ENCODE results near the gene AK2.
"Not testable (repeated sequence)": the region's sequence is repeated elsewhere in the genome, so short reads cannot be mapped to it uniquely, and the experiment has no call there.

Gene AK2

DNA sequence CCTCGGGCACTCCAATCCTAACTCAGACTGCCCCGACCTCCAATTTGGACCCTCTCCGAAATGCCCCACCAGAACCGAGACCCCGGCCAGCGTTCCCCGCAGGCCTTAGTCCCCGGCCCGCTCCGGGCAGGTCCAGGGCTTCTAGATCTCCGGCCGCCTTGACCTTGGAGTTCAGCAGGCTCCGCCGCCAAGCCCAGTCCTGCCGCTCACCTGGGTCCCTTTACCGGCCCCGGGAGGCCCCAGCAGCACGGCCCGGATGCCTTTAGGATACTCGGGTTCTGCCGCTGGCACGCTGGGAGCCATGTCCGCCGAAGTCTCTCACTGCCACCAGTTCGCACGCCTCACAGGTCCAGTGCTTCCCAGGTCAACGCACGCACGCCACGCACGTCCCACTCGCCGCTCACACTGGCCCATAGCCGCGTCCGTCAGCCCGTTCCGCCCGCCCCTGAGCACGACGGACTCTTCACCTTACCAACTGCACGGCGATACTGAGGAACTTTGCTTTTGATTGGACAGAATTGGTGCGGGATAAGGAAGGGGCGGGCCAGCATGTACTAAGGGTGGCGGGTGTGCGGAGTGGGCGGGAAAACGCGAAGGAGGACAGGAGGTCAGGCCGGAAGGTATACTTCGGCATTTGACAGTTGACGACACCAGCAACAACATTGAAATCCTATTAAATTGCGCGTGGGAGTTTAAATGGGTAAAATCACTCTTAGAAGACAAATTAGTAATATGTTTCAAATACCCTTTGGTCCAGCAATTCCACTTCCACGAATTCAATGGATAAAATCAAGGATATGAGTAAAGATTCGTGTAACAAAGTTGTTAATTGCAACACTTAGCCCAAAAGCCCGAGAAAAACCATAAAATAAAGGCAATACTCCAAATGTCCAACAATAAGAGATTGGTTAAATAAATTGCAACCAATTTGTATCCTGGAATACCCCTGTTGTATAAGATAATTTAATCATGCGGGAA lies at the start of gene AK2:
TSS of gene AK2 (minus strand) at position 358 of the 978 bp plus-strand sequence. CDS start at position 303, 55 bp downstream.
- DNase-seq = peak; percentile 82

GRCh38 chr1:33086384-33086850 lies 49.7 kb upstream of the AK2 start:
- DNase-seq = no peak

GRCh38 chr1:33085332-33085731 lies 48.6 kb upstream of the AK2 start:
- DNase-seq = no peak

DNA sequence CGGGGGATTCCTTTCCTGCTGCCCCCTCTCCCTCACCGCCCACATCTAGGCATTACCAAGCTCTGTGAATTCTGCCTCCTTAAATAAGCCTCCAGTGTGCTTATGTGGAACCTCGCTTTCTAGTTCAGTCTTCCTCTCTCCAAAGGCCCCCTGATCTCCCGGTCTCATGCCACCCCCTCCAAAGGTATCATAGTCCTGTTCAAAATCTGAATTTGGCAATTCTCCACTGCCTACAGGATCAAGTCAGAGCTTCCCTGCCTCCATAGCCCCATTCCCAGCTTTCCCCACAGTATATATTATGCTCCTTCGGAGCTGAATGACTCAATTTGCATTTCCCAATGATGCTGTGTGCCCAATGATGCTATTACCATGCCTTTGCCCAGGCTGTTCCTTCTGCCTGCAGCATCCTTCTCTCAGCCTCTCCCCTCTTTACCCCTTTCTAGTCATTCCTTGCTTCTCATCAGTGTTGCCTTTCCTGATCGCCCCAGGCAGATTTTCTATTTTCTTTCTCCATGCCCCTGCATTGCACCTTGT lies 46.0 kb upstream of the AK2 start:
- no peak for DNase-seq

DNA sequence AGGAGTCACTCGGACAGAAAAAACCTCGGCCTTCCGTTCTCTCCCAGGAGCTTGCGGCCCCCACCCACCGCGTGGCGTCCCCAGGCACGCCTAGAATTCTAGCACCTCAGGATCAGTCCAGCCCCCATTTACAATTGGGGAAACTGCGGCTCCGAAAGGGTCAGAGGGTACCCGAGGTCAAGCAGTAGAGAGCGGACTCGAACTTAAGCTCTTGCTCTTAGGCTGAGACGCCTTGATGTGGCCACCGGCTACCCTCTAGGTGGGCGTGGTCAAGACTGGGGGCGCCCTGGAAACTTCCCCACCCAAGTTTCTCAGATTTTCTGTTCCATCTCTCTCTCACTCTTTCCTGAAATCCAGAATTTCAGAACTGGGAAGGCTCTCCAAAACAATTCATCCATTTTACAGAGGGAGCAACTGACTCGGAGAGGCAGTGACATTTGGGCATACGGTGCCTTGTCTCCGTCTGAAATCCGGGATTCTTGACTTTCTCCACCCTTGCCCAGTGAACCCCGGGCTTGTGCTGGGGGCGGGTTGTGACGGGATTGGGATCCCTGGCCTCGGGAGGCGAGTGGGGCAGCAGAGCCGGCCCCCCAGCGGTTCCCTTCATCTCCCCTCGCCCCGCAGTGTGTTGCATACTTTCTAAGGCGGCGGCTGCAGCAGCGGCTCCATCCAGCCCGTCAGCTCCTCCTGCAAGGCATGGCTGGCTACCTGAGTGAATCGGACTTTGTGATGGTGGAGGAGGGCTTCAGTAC lies 45.0 kb upstream of the AK2 start:
- DNase-seq = no peak

- DNase-seq = peak; percentile 84
Measured at GRCh38 chr1:33080885-33081553, 44.3 kb upstream of the AK2 start, which contains the start of gene AZIN2. Gene AZIN2 (plus strand): TSS chr1:33081153. CDS start chr1:33082250, 1,097 bp downstream.

DNA sequence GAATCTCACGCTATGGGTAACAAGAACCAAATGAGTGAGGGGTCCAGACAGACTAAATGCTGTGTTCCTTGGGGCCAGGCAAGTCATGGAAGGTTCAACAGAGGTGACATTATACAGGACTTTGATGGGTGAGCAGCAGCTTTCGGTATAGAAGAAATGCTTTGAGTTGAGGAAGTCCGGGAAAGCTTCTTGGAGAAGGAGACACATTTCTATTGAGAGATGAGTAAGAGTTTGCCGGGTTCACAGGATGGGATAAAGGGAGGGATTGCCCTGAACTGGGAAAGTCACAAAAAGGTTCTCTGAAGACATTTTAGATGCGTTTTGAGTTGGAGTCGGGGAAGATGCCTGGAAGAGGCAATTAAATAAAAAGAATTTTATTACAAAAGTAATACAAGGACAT lies 43.7 kb upstream of the AK2 start:
- DNase-seq = no peak

DNA sequence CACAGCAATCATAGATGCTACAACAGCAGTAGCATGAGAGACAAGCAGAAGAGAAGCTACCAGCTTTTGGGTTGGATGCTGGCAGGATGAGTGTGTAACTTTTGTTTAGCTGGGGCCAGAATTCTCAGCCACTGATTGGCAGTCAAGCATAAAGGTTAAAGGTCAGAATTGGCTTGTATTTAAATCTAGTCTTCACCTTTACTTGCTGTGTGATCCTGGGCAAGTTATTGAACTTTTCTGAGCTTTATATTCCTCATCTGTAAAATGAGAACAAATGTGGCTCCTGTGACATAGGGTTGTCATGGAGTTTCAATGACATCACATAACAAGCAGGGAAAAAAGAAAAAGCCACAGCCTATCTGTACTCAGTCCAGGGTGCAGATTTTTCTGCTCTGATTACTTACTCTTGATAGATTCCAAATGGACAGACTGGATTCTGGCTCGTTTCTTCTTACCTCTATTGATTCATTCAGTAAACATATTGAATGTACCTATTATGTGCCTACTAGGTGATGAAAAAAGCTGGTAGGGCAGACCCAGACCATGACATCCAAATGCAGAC lies 41.4 kb upstream of the AK2 start:
- no peak for DNase-seq

- DNase-seq = no peak
Measured at GRCh38 chr1:33074193-33074945, 37.7 kb upstream of the AK2 start.

GRCh38 chr1:33072707-33073106 lies 36.0 kb upstream of the AK2 start:
- DNase-seq = no peak

DNA sequence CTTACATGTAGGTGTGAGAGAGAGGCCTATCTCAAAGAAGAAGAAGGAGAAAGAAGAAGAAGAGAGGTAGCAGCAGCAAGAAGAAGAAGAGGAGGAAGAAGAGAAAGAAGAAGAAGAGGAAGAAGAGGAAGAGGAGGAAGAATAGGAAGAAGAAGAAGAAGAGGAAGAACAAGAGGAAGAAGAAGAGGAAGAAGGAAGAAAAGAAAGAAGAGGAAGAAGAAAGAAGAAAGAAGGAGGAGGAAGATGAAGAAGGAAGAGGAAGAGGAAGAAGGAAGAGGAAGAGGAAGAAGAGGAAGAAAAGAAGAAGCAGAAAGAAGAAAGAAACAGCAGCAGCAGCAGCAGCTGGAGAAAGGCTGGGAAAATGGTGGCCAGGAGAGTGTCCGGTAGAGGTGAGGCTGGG lies 33.9 kb upstream of the AK2 start:
- DNase-seq = no peak

GRCh38 chr1:33068108-33068507 lies 31.4 kb upstream of the AK2 start:
- DNase-seq = not testable (repeated sequence)

DNA sequence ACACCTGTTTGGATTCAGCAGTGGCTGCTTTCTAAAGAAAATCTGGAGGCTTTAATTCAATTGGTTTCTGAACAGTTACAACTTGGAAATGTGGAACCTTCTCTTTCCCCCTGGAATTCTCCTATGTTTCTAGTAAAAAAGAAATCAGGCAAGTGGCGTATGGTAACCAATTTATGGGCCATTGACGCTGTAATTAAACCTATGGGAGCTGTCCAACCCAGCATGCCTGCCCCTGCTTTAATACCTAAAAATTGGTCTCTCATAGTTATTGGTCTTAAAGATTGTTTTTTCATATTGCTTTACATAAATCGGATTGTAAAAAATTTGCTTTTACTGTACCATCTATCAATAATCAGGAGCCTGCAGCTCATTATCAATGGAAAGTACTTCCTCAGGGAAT lies 29.8 kb upstream of the AK2 start:
- DNase-seq = not testable (repeated sequence)

GRCh38 chr1:33065301-33065700 lies 28.6 kb upstream of the AK2 start:
- DNase-seq = no peak

- DNase-seq = not testable (repeated sequence)
Measured at GRCh38 chr1:33064284-33064683, 27.6 kb upstream of the AK2 start.

- no peak for DNase-seq
Measured at GRCh38 chr1:33061834-33062233, 25.2 kb upstream of the AK2 start.

- peak; percentile 45 for DNase-seq
Measured at GRCh38 chr1:33060579-33061083, 23.9 kb upstream of the AK2 start.

DNA sequence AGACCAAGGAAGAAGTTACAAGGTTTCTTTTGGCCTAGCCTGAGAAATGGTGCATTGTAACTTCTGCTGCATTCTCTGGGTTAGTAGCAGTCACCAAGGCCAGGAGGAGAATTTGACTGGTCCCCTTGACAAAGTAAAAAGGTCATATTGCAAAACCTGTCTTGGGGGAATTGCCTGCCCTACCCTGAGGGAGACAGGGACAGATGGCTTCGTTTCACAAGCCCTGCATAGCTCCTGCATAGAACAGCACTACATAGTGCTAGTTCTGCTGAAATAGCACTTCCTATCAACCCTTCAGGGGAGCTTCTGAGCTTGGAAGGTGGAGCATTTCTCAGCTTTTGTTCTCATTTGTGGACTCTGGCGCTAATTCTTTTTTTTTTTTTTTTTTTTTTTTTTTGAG lies 20.4 kb upstream of the AK2 start:
- DNase-seq = no peak

GRCh38 chr1:33056426-33056825 lies 19.7 kb upstream of the AK2 start:
- no peak for DNase-seq

DNA sequence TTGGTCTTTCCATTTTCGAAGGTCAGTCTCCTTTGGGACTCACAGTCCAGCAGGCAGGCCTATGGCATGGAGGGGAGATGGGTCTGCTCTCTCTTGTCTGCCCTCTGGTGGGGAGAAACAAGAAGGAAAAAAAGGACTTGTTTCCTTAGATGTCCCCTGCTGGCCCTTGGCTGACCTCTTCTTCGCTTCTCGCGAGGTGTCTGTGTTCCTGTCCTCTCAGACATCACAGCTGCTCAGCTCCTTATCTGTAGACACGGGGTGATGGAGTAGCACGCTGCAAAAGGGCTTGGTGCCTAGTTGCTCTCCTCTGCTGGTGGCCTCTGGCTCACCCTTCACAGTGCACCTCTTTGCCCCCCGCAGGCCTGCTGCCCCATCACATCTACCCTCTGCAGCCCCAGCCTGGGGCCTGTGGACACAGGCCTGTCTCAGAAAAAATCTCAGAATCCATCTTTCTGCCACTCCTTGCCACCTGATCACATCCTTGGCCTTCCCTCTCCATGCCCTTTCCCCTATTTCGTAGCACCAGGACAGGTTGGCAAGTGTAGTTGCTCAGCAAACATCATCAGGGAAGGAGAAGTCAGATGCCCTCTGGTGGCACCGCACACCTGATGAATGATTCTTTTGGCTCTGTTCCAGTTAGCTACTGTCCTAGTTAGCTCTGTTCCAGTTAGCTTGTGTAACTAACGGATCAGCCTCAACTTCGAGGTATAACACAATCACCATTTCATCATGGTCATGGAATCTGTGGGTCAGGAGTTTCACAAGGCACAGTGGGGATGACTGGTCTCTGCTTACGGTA lies 18.7 kb upstream of the AK2 start:
- DNase-seq = no peak
